Suppressor macrophage treated with lipopolysaccharide for 4 hours (primary cell): ENCODE results near the gene TK1.
"Not testable (repeated sequence)": the region's sequence is repeated elsewhere in the genome, so short reads cannot be mapped to it uniquely, and the experiment has no call there.

Experiments used
- DNase-seq: peaks from one replicate; pipeline ENCODE4 v3.0.0-alpha.2; 2020

The TK1 gene

DNA sequence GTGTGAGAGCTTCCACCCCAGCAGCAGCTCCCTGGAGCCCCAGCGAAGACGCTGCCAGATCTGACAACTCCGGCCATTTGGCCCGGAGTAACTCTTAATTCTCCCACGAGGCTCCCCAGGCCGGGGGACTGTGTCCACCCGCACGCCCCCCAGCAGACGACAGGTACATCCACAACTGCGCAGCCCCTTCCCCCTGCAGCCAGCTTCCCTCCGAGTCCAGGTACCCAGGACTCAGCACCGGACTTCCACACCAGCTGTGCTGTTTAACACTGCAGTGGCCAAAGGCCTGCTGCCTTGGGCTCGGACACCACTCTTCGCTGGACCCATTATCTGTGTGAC is 11.2 kb downstream of the TK1 start:
- DNase-seq: no peak

DNA sequence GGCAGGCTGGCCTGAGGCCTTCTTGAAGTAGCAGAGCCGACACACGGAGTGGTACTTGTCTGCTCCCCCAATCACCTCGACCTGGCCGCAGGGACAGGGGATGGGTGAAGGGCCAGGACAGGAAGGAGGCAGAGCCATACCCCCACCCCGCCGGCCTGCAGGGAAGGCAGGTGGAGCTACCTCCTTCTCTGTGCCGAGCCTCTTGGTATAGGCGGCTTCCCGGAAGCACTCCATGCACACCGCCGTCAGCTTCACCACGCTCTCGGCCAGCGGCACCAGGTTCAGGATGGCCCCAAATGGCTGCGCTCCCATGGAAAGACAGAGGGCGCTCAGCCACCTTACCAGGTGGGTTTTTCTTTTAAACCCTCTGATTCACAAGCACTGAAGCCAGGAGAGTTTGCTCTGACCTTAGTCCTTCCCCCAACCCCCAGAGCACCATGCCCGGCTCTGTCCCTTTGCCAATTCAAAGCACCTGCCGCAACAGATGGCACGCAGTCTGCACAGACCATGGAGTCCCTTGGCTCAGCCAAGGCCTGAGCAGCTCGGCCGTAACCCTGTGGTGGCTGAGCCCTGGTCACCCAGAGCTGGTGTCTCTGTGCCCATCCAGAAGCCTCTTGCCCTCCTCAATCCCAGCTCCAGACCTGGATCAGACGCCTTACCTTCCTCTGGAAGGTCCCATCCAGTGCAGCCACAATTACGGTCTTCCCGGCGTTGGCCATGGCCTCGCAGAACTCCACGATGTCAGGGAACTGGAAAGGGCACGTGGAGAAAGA is 11.8 kb downstream of the TK1 start:
- no peak for DNase-seq

DNA sequence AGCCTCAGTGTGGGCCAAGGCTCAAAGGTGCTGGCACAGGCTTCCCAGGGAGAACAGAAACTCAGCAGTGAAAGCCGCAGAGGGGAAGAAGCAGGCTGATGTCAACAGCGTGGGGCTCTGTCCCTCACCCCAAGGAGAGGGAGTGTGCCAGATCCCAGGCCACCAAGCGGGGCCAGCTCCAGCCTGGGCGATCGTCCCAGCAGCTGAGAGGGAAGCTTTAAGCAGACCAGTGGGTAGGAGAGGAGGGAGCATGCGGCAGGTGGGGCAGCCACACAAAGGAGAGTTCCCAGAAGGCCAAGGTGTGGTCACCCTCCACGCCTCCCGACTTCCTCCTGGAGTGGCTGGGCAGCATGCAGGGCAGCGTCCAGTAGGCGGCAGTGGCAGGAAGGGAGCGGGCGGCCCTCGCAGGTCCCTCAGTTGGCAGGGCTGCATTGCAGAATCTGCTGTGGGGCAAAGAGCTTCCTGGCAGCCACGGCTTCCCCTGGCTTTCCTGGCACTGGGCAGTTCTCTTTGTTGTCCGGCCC is 12.4 kb downstream of the TK1 start:
- DNase-seq: peak; percentile 91

DNA sequence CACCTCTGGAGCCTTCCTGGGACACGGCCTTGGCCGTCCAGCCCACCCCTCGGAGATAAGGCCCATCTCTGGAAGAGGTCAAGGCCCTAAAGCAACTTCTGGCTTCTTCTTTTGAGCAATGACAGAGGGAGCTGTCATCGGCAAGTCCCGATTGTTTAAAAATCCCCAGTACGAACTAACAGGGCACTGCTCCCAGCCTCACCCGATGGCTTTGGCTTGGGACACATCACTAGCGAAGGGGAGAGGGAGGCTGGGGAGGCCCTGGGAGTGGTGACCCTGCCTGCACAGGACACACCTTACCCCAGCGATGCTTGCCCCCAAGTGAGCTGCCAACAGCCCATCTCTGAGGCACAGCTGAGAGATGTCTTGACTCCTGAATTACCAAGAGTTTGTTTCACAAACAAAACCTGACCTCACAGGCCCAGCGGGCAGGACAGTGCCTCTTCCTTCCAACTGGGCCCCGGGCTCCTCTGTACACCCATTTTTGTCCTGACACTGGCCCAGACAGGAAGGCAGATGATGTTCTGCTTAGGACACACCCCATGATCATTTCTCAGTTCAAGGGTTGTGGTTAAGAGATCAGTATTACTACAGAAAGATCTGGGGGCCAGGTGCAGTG is 13.6 kb downstream of the TK1 start:
- peak; percentile 69 for DNase-seq

DNA sequence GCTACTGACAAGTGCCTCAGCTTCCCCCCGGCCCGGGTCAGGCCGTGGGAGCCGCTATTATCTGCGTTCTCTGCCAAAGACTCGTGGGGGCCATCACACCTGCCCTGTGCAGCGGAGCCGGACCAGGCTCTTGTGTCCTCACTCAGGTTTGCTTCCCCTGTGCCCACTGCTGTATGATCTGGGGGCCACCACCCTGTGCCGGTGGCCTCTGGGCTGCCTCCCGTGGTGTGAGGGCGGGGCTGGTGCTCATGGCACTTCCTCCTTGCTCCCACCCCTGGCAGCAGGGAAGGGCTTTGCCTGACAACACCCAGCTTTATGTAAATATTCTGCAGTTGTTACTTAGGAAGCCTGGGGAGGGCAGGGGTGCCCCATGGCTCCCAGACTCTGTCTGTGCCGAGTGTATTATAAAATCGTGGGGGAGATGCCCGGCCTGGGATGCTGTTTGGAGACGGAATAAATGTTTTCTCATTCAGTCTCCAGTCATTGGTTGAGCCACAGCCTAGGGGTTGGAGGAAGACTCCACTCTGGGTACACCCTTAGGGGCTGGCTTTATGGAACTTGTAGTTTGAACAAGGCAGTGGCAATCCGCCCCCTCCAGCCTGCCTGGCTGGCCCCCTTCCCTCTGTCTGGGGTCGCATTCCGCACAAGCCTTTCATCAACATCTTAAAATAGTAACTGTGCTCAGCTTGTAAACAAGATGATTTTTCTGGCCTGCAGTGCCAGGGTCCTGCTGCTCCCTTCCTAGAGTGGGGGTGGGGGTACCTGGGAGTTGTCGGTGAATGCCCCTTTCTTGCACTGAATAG is 14.4 kb downstream of the TK1 start:
- DNase-seq: peak; percentile 65

DNA sequence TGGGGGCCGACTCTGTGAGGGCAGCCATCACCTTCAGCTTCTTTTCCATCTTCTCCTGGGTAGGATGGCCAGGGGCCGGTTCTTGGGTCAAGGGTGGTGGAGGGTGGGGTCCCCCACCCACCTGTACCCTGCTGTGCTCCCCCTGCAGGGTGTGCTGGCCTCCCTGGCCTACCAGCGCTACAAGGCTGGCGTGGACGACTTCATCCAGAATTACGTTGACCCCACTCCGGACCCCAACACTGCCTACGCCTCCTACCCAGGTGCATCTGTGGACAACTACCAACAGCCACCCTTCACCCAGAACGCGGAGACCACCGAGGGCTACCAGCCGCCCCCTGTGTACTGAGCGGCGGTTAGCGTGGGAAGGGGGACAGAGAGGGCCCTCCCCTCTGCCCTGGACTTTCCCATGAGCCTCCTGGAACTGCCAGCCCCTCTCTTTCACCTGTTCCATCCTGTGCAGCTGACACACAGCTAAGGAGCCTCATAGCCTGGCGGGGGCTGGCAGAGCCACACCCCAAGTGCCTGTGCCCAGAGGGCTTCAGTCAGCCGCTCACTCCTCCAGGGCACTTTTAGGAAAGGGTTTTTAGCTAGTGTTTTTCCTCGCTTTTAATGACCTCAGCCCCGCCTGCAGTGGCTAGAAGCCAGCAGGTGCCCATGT is 15.1 kb downstream of the TK1 start:
- DNase-seq: not testable (repeated sequence)

DNA sequence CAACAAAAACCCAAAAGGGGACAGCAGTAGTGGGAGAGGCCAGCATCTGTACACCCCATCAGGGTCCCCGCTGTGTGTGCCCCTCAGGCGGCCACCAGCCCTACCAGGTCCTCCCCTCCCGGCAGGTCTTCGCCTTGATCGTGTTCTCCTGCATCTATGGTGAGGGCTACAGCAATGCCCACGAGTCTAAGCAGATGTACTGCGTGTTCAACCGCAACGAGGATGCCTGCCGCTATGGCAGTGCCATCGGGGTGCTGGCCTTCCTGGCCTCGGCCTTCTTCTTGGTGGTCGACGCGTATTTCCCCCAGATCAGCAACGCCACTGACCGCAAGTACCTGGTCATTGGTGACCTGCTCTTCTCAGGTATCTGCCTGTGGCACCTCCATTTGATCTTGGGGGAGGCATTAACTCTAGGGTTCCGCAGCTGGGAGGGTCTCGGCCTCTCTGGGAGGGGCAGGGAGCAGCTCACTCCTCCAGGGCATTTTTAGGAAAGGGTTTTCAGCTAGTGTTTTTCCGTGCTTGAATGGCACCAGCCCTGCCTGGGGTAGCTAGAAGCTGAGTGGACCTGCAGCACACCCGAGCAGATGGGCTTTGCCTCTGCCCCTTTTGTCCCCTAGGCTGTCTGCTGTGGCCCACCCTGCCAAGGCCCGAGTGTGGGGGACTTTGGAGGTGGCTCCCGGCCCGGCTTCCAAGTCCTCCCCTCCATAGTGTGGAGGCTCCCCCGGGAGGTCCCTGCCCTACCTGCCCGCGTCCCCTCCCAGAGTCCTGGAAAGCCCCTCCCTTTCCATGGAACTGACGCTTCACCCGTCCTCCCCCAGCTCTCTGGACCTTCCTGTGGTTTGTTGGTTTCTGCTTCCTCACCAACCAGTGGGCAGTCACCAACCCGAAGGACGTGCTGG is 15.9 kb downstream of the TK1 start:
- peak; percentile 27 for DNase-seq

DNA sequence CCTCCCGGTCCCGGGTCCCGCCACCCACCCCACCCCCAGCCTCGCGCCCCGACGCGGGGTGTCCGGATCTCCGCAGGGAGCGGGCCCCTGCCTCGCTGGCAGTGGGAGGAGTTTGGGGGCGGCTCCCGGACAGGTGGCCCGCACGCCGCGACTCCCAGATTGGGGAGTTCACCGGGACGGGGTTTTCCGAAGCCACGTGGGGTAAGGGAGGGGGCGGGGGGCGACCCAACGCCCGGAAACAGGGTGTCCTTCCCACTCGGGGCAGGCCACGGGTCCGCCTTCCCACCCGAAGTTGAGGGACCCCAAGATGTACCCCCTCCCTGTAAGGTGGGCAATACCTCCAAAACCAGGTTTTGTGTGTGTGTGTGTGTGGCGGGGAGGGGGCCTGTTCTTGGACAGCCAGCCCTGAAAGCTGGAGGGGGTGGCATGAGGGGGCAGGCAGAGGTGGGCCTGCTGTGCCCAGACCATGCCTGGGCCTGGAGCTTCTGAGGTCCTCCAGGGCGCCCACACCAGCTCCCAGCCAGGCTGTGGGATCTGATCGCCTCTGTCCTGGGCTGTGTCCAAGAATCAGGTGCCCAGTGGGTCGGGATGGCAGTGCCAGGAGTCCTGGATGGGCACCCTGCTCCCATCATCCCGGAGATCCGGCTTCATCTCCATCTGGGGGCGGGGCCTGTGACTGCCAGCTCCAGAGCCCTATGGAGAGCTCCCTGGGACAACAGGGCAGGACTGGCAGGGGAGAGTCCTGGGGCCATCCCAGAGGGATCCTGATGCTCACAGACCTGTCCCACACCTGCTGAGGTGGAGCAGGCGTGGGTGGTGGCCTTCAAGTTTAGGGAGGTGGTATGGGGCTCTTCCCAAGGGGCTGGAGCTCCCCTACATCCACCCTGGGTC is 17.7 kb downstream of the TK1 start:
- DNase-seq: peak; percentile 37

DNA sequence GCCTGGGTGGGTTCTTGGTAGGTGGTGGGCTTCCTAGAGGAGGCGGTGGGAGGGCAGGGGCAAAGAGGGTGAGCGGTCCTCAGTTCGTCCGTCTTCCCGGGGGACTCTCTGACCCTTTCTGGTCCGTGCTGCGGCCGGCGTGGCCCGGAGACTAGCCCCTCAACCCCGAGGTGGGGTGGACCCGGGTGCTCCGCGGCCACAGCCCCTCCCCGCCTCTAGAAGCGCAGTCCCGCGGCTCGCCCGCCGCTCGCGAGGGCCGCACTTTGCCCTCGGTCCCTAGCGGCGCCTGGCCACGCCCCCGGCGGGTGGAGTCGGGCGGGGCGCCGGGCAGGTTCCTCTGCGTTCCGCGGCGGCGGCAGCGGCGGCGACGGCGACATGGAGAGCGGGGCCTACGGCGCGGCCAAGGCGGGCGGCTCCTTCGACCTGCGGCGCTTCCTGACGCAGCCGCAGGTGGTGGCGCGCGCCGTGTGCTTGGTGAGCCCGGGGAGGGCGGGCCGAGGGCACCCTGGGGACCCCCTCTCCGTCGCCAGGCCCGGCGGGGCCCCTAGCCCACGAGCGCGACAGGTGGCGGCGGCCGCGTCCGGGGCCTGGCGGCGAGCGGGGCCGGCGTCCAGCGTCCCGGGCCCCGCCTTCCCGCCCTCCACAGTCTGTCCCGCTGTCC is 18.5 kb downstream of the TK1 start, which contains the start of gene SYNGR2:
Gene SYNGR2 (plus strand): TSS at position 340 of the 661 bp plus-strand sequence. CDS start 36 bp downstream, at position 376.
- DNase-seq: peak; percentile 94

DNA sequence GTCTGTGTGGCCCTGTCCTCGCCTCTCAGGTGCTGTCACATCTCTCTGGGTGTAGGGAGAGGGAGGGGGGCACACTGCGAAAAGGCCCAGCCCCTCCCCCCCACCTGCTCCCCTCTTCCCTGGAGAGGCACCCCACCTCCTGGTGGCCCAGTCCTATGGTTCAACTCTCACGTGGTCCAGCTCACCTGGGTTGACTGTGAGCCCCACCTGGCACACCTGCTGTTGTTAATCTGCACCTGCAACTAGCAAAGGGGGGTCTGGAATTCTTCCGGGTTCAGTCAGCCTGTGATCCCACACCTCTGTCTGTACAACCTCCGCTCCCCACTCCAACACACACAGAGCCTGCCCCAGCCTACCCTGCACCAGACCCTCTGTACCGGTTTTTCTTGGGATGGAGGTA is 20.4 kb downstream of the TK1 start:
- no peak for DNase-seq

DNA sequence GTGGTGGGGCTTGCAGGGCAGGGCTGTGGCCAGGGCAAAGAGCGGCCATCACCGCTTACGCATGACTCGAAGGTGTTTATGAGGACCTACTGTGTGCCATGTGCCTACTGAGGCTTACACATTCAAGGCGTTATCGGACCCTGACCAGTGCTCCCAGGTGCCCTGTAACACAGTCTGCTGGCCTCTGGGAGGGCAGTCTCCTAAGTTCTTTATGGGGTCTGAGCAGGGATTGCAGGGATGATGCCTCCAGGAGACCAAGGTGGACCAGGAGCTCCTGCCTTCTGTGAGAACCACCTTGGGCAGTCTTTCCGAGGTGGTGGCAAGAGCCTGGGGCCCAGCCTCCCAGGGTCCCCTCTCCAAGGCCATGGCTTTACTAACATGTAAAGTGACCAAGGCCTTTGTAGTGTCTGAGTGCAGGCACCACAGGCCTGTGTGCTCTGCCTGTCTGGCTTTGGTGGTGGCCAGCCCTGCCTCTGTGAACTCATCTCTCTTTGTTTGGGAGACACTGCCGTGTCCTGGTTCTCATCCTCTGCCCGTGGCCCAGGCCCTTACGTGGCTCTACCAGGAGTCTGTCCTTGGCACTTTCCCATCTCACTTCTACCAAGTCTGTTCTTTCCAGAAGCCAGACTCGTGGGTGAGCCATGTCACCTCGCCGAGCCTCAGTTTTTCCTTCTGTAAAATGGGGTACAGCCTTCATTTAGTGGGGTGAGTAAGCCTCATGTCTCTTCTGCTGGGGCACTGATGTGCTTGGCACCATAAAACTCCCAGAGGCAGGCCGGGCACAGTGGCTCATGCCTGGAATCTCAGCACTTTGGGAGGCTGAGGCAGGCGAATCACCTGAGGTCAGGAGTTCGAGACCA is 21.9 kb downstream of the TK1 start:
- DNase-seq: no peak

DNA sequence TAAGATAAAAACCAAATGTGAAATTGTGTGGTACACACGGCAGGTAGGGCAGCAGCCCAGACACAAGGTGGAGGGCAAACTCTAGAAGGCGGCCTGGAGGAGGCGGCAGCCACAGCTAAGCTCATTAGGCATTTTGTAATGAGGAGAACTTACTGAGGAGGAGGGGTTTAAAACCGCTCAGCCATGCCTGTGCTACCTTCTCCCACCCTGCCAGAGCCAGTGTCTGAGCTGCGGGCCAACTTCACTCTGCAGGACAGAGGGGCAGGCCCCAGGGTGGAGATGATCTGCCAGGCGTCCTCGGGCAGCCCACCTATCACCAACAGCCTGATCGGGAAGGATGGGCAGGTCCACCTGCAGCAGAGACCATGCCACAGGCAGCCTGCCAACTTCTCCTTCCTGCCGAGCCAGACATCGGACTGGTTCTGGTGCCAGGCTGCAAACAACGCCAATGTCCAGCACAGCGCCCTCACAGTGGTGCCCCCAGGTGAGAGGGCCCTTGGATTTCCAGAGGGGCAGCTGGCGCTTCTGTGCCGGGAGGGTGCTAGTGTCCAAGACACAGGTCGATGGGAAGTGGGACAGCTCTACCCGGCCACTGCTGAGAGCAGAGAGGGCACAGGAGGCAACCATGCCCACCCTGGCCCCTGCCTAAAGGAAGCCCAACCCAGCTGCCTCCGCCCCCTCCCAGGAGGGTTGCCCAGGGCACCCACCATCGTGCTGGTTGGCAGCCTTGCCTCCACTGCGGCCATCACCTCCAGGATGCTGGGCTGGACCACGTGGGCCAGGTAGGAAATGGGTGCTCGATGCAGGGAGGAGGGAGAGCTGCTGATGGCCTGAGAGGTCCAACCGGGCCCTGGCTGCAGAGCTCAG is 22.7 kb downstream of the TK1 start:
- DNase-seq: no peak

DNA sequence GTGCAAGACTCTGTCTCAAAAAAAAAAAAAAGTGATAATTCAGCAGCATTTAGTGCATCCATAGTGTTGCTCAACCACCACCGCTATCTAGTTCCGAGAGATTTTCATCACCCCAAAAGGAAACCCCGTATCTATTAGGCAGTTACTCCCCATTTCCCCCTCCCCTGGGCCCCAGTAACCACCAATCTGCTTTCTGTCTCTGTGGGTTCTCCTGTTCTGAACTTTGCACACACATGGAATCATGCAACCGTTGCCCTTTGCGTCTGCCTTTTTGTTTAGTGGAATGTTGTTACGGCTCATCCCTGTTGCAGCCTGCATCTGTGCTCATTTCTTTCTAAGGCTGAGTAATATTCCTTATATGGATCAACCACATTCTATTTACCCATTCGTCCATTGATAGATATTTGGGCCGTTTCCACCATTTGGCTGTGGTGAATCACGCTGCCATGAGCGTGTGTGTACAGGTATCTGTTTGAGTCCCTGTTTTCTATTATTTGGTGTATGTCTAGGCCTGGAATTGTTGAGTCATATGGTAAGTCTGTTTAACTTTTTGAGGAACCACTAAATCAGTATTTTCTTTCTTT is 27.2 kb downstream of the TK1 start:
- DNase-seq: peak; percentile 47

DNA sequence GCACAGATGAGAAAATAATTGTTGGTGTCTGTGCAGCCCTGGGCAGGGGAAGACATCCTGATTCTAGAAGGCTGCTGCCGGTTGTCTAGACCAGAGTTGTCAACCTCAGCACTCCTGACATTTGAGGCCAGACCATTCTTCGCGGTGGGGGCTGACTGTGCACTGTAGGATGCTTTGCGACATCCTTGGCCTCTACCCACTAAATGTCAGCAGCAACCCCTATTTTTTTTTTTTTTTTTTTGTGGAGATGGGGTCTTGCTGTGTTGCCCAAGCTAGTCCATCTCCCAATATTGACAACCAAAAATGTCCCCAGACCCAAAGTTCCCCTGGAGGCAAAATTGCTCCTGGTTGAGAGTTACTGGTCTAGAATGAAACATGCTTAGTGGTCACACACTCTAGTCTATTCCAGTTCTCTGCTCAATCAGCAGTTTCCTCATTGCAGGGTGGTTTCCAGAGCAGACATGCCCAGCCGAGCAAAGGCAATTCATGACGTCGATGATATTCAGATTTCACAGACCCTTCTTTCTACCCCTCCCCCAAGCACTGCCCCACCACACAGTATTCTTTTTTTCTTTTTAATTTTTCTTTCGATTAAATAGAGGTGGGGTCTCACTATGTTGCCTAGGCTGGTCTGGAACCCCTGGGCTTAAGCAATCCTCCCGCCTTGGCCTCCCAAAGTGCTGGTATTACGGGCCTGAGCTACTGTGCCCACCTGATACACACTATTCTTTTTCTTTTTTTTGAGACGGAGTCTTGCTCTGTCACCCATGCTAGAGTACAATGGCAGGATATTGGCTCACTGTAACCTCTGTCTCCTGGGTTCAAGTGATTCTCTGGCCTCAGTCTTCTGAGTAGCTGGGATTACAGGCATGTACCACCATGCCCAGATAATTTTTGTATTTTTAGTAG is 31.7 kb downstream of the TK1 start:
- peak; percentile 89 for DNase-seq

DNA sequence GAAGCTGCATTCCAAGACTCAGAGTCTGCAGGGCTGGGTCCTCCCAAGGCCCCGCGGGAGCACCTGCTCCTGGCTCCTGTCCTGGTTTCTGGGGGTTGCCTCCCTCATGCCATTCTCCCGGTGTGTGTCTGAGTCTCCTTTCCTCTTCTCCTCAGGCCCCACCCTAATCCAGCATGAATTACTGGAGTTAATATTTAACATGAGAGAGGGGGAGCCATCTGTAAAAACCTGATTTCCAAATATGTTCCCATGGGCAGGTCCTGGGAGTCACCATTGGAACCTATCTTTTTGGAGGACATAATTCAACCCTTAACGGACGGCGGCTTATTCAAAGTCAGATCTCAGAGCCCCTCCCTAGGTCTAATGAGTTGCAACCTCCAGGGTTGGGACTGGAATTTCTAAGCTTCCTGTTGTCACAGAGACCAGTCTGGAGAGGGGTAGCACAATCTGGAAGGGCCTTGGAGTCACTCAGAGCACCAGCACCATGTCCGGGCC is 35.3 kb downstream of the TK1 start:
- DNase-seq: no peak

DNA sequence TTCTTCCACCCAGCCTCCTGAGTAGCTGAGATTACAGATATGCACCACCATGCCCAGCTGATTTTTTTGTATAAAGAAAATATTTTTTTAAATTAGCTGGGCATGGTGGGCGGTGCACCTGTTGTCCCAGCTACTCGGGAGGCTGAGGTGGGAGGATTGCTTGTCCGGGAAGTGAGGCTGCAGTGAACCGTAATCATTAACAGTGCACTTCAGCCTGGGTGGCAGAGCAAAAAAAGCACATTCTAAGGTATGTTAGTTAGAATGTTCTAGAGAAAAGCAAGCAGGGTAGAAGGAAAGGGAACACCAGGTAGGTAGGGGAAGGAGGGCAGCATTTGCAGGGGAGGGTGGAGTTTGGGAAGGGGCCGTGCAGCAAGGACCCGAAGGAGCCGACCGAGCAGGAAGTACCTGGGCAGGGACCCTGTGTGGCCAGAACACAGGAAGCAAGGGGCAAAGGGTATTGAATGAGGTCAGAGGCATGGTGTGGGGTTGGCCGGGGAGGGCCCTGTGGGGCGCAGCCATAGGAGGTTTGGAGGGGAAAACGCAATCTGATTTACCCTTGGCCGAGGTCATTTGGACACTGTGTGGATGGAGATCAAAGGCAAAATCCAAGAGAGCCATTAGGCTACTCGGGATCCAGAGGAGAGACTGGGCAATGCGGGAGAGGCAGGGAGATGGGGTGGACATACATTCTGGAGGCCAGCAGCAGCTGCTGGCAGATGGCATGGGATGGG is 38.4 kb downstream of the TK1 start:
- no peak for DNase-seq
